IMR-90 (cell line): ENCODE measurements around the gene ITSN1. TPM values are rescaled to one million over a fixed set of nuclear protein-coding genes. Genes with fewer than 3 reads are reported as not detected.

Experiments used
- ATAC-seq: fragments of 200-7000 bp; cut with Tn5 transposase; 2 replicates; pipeline ENCODE4 v1.9.1; 2020; ENCODE audit warnings: low read depth, mild to moderate bottlenecking, moderate library complexity
- BruUV-seq: library from RNA; stranded (reverse); fragments of 400-500 nt; replicated peaks from 2 replicates; lab custom pipeline; 2021; lab: Mats Ljungman, UMichigan
- CTCF ChIA-PET: fragments of 300-600 bp; formaldehyde crosslinking; extraction: SDS; loops from one replicate; lab custom pipeline; 2021; ENCODE audit warnings: antibody characterized with exemption; lab: Yijun Ruan, JAX
- POLR2A ChIA-PET: fragments of 300-600 bp; sonication (Branson Sonifier 250); formaldehyde crosslinking; loops from one replicate; lab custom pipeline; 2022; ENCODE audit warnings: antibody characterized with exemption; ENCODE audit not compliant: unreplicated experiment; lab: Charles Lee
- DNase-seq: peaks from one replicate; pipeline ENCODE4 v3.0.0; 2013
- H2AFZ ChIP-seq: replicated peaks from 2 replicates; pipeline ENCODE3; 2013; ENCODE audit warnings: low read length, mild to moderate bottlenecking; ENCODE audit not compliant: poor library complexity
- H2AK5ac ChIP-seq: 2 replicates; pipeline ENCODE4 v1.6.1; 2013; ENCODE audit warnings: low read depth, low read length, inconsistent platforms
- H2AK9ac ChIP-seq: replicated peaks from 2 replicates; pipeline ENCODE3; 2013; ENCODE audit warnings: mild to moderate bottlenecking, low read depth, low read length, moderate library complexity; ENCODE audit not compliant: poor library complexity
- H2BK120ac ChIP-seq: 2 replicates; pipeline ENCODE4 v1.6.1; 2013; ENCODE audit warnings: low read depth, low read length, inconsistent platforms
- H2BK15ac ChIP-seq: 3 replicates; pipeline ENCODE4 v1.6.1; 2013; ENCODE audit warnings: low read depth, low read length, inconsistent platforms
- H2BK20ac ChIP-seq: 2 replicates; pipeline ENCODE4 v1.6.1; 2013; ENCODE audit warnings: low read depth, mild to moderate bottlenecking, inconsistent platforms, low read length, moderate library complexity
- H2BK5ac ChIP-seq: 2 replicates; pipeline ENCODE4 v1.6.1; 2013; ENCODE audit warnings: mild to moderate bottlenecking, low read depth, low read length, inconsistent platforms; ENCODE audit not compliant: poor library complexity, severe bottlenecking
- H3K14ac ChIP-seq: replicated peaks from 2 replicates; pipeline ENCODE4 v1.6.1; 2013; ENCODE audit warnings: low read depth, low read length, inconsistent platforms
- H3K18ac ChIP-seq: 2 replicates; pipeline ENCODE4 v1.6.1; 2013; ENCODE audit warnings: low read depth, low read length, control low read depth
- H3K23ac ChIP-seq: 2 replicates; pipeline ENCODE4 v1.6.1; 2013; ENCODE audit warnings: low read depth, low read length, inconsistent platforms
- H3K27ac ChIP-seq: 2 replicates; pipeline ENCODE4 v1.5.1; 2013; ENCODE audit warnings: mild to moderate bottlenecking, control low read depth, low read length; ENCODE audit not compliant: insufficient read depth
- H3K27me3 ChIP-seq: 2 replicates; pipeline ENCODE4 v1.6.1; 2013; ENCODE audit warnings: low read length; ENCODE audit not compliant: control insufficient read depth, insufficient read depth
- H3K36me3 ChIP-seq: 2 replicates; pipeline ENCODE4 v1.6.1; 2013; ENCODE audit warnings: low read length, mixed read lengths; ENCODE audit not compliant: control insufficient read depth, insufficient read depth
- H3K4ac ChIP-seq: 2 replicates; pipeline ENCODE4 v1.6.1; 2013; ENCODE audit warnings: low read depth, low read length, inconsistent platforms
- H3K4me1 ChIP-seq: 2 replicates; pipeline ENCODE4 v1.6.1; 2013; ENCODE audit warnings: low read length, mixed read lengths; ENCODE audit not compliant: control insufficient read depth, insufficient read depth
- H3K4me2 ChIP-seq: 2 replicates; pipeline ENCODE4 v1.6.1; 2013; ENCODE audit warnings: low read depth, mild to moderate bottlenecking, control low read depth, low read length, moderate library complexity
- H3K4me3 ChIP-seq: 2 replicates; pipeline ENCODE4 v1.5.1; 2013; ENCODE audit warnings: low read depth, mild to moderate bottlenecking, control low read depth, low read length, moderate library complexity; ENCODE audit not compliant: insufficient read depth
- H3K56ac ChIP-seq: 2 replicates; pipeline ENCODE4 v1.6.1; 2013; ENCODE audit warnings: low read length, inconsistent platforms; ENCODE audit not compliant: insufficient read depth; ENCODE audit errors: extremely low read depth
- H3K79me1 ChIP-seq, 2 experiments: 2 replicates each; pipeline ENCODE4 v1.6.1; 2013; ENCODE audit warnings: low read length in 2 of 2, inconsistent platforms in 1 of 2, low read depth in 1 of 2
- H3K9ac ChIP-seq: 2 replicates; pipeline ENCODE4 v1.6.1; 2013; ENCODE audit warnings: low read depth, low read length, control low read depth
- H3K9me1 ChIP-seq: 2 replicates; pipeline ENCODE4 v1.6.1; 2013; ENCODE audit warnings: low read length, inconsistent platforms; ENCODE audit not compliant: insufficient read depth
- H3K9me3 ChIP-seq: 2 replicates; pipeline ENCODE4 v1.6.1; 2013; ENCODE audit warnings: low read length; ENCODE audit not compliant: control insufficient read depth, insufficient read depth
- H4K20me1 ChIP-seq: 2 replicates; pipeline ENCODE4 v1.6.1; 2013; ENCODE audit warnings: low read length, inconsistent platforms; ENCODE audit not compliant: insufficient read depth
- H4K5ac ChIP-seq: 2 replicates; pipeline ENCODE4 v1.6.1; 2013; ENCODE audit warnings: mild to moderate bottlenecking, low read depth, low read length, control low read depth
- H4K8ac ChIP-seq, 2 experiments: 2 replicates each; pipeline ENCODE4 v1.6.1; 2013; ENCODE audit warnings: low read depth in 2 of 2, low read length in 2 of 2, control low read depth in 1 of 2, inconsistent platforms in 1 of 2
- H4K91ac ChIP-seq: 2 replicates; pipeline ENCODE4 v1.6.1; 2013; ENCODE audit warnings: low read depth, low read length, inconsistent platforms; ENCODE audit not compliant: insufficient read depth
- BHLHE40 ChIP-seq: fragments of 150-350 bp; IDR thresholded peaks from 2 replicates; pipeline ENCODE4 v1.6.1; 2016; ENCODE audit warnings: mild to moderate bottlenecking, low read depth, low read length
- CEBPB ChIP-seq: IDR thresholded peaks from 2 replicates; pipeline ENCODE4 v1.6.1; 2012; ENCODE audit warnings: low read depth, low read length, improper control_type of control experiment
- CHD1 ChIP-seq: IDR thresholded peaks from 2 replicates; pipeline ENCODE4 v1.6.1; 2012; ENCODE audit warnings: low read depth, low read length, improper control_type of control experiment
- FOS ChIP-seq: fragments of 150-350 bp; IDR thresholded peaks from 2 replicates; pipeline ENCODE4 v1.6.1; 2016; ENCODE audit warnings: low read depth, low read length
- MAZ ChIP-seq: IDR thresholded peaks from 2 replicates; pipeline ENCODE4 v1.6.1; 2012; ENCODE audit warnings: low read depth, mild to moderate bottlenecking, low read length, improper control_type of control experiment, moderate library complexity, borderline replicate concordance
- NFE2L2 ChIP-seq: fragments of 150-350 bp; IDR thresholded peaks from 2 replicates; pipeline ENCODE4 v1.6.1; 2016; ENCODE audit warnings: low read depth, mild to moderate bottlenecking, low read length
- POLR2A ChIP-seq: IDR thresholded peaks from 2 replicates; pipeline ENCODE4 v1.6.1; 2012; ENCODE audit warnings: mild to moderate bottlenecking, low read depth, low read length
- SMC3 ChIP-seq: fragments of 150-350 bp; IDR thresholded peaks from 2 replicates; pipeline ENCODE4 v1.6.1; 2016; ENCODE audit warnings: low read depth, mild to moderate bottlenecking, antibody characterized with exemption, low read length, moderate library complexity
- WGBS, 2 experiments: methylation state at CpG; one replicate each; pipeline versions ENCODE4 v1.1.5 to v1.1.7; 2013; ENCODE audit warnings: missing lambda C conversion rate in 2 of 2; ENCODE audit not compliant: insufficient read length in 1 of 2; ENCODE audit errors: extremely low coverage in 2 of 2; 5-methylcytosine and 5-hydroxymethylcytosine counted together
- dilution Hi-C: fragments of 300-500 bp; cut with HindIII; formaldehyde crosslinking; loops from one replicate; pipeline ENCODE4 v1.14.3; 2018; ENCODE audit warnings: low sequenced_read_pairs; ENCODE audit not compliant: unreplicated experiment
- in situ Hi-C: fragments of 300-500 bp; cut with MboI; formaldehyde crosslinking; loops from 3 replicates; pipeline ENCODE4 v1.14.3; 2019; ENCODE audit warnings: low sequenced_read_pairs, inconsistent platforms, mixed read lengths
- intact Hi-C: fragments of 100-400 bp; cut with micrococcal nuclease; formaldehyde crosslinking; loops from 2 replicates; pipeline ENCODE4 v1.10.0; 2022
- polyA plus RNA-seq, 3 experiments: library from polyadenylated mRNA; depleted of rRNA; stranded (reverse); fragments of >200 nt; gene quantifications; 2 replicates each; pipeline ENCODE4 v1.2.3, GENCODE V29; 2012; ENCODE audit warnings: low replicate concordance in 1 of 3
- total RNA-seq: library from RNA; depleted of rRNA; stranded (reverse); fragments of >200 nt; gene quantifications from 2 replicates; pipeline ENCODE4 v1.2.3, GENCODE V29; 2012
- TF ChIP-seq, protein P1 (sequence below): fragments of 150-350 bp; IDR thresholded peaks from 2 replicates; pipeline ENCODE4 v1.6.1; 2017; ENCODE audit warnings: mild to moderate bottlenecking, antibody characterized with exemption, low read length, low read depth

Gene ITSN1
- total and polyA plus RNA-seq, 2 of the 4 experiments (the other 2 are of a cell fraction): 45.4 to 62.0 TPM

DNA sequence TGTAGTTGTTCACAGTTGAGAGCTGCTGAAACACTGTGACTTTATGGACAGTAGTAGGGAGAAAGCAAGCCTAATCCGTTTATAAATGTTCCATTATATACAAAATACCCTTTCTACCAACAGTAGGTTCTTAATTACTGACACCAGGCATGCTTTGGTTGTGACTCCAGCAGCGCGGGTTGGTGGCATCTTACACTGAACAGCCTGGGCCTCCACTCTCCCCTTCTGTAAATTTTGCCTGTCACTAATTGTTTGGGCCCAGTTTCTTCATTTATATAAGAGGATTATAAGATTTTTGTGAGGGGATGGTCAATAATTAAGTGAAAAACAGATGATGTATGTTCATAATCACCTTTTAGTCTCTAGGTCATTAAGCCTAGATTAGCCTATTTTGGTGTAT is 58.2 kb downstream of the ITSN1 start:
- no peaks in the 10 kb centered on the region for H3K9me3 ChIP-seq
- no peak for DNase-seq
- no CpG with 5 or more reads among the region's 3 CpGs for WGBS, 2 experiments
- H3K56ac ChIP-seq: no peak overlapping the region
- H2AK9ac ChIP-seq: no peak overlapping the region
- H2AK5ac ChIP-seq: no peak overlapping the region
- H4K20me1 ChIP-seq: peaks cover 21% of the 10 kb centered on the region; the same call in 1 of the 2 replicates
- H3K27ac ChIP-seq: no peak overlapping the region
- dilution Hi-C loops: no loop called here
- no peaks in the 10 kb centered on the region for H3K27me3 ChIP-seq
- no peak overlapping the region for H3K23ac ChIP-seq
- no peak overlapping the region for H2BK5ac ChIP-seq
- POLR2A ChIA-PET: no interaction called here
- no peak overlapping the region for H2BK120ac ChIP-seq
- H3K4me3 ChIP-seq: no peak overlapping the region
- H4K91ac ChIP-seq: no peak overlapping the region
- no peak overlapping the region for H4K5ac ChIP-seq
- peaks cover 10% of the 10 kb centered on the region for H3K9me1 ChIP-seq
- no peak overlapping the region for H3K4ac ChIP-seq
- no peak overlapping the region for H3K14ac ChIP-seq
- no TSS peak for BruUV-seq
- ATAC-seq: no peak
- TF ChIP-seq POLR2A (no peak), CHD1 (no peak), CEBPB (no peak), NFE2L2 (no peak), SMC3 (no peak), BHLHE40 (no peak), MAZ (no peak), FOS (no peak)
- TF ChIP-seq, protein P1, sequence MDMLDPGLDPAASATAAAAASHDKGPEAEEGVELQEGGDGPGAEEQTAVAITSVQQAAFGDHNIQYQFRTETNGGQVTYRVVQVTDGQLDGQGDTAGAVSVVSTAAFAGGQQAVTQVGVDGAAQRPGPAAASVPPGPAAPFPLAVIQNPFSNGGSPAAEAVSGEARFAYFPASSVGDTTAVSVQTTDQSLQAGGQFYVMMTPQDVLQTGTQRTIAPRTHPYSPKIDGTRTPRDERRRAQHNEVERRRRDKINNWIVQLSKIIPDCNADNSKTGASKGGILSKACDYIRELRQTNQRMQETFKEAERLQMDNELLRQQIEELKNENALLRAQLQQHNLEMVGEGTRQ: no peak
- H3K4me2 ChIP-seq: no peak overlapping the region
- no peak overlapping the region for H4K8ac ChIP-seq
- H2AFZ ChIP-seq: no peak overlapping the region
- no peak overlapping the region for H3K18ac ChIP-seq
- intact Hi-C loops: no loop called here
- CTCF ChIA-PET: no interaction called here
- peaks cover 3% of the 10 kb centered on the region for H3K4me1 ChIP-seq
- H3K9ac ChIP-seq: no peak overlapping the region
- in situ Hi-C loops: no loop called here
- H2BK15ac ChIP-seq: no peak overlapping the region
- H3K79me1 ChIP-seq: peaks cover 21 to 65% of the 10 kb centered on the region in 2 experiments
- no peaks in the 10 kb centered on the region for H3K36me3 ChIP-seq
- H2BK20ac ChIP-seq: no peak overlapping the region
